ENCODE data around the gene TFF3. TPM values are rescaled to one million over a fixed set of nuclear protein-coding genes. Genes with fewer than 3 reads are reported as not detected.
A peak's percentile ranks its signal among the peaks of the same experiment; 100 is the strongest.

Gene TFF3
- total and polyA plus RNA-seq, 2 of the 13 experiments (the other 11 are each of a cell fraction or from before 2014, with no cell fraction given): 14.2 to 26.9 TPM

- TF ChIP-seq ZFP91 (CRISPR knock-in tag; IDR thresholded peaks at IDR 0.05; ENCODE audit: borderline replicate concordance): peak; percentile 31; the same call in 1 of the 2 replicates
- no peak for TF ChIP-seq ZNF484 (CRISPR knock-in tag; IDR thresholded peaks at IDR 0.05; ENCODE audit: borderline replicate concordance, low read depth)
- TF ChIP-seq ZNF615 (CRISPR knock-in tag; IDR thresholded peaks at IDR 0.05; ENCODE audit: borderline replicate concordance): no peak
- no peak for TF ChIP-seq ZNF44 (CRISPR knock-in tag; IDR thresholded peaks at IDR 0.05)
- TF ChIP-seq USF2 (IDR thresholded peaks at IDR 0.05; ENCODE audit: low read depth, low read length): no peak
- TF ChIP-seq USF2 (CRISPR knock-in tag; IDR thresholded peaks at IDR 0.05; ENCODE audit: borderline replicate concordance): no peak
- TF ChIP-seq TRIM22 (IDR thresholded peaks at IDR 0.05): no peak
- TF ChIP-seq FOXO1 (CRISPR knock-in tag; IDR thresholded peaks at IDR 0.05): no peak
- no peak for TF ChIP-seq KLF13 (CRISPR knock-in tag; IDR thresholded peaks at IDR 0.05)
- no peak for TF ChIP-seq MZF1 (CRISPR knock-in tag; IDR thresholded peaks at IDR 0.05; ENCODE audit: borderline replicate concordance)
- no peak for TF ChIP-seq RAD21 (CRISPR knock-in tag; IDR thresholded peaks at IDR 0.05)
- TF ChIP-seq BRF2 (CRISPR knock-in tag; IDR thresholded peaks at IDR 0.05): no peak
- TF ChIP-seq ZNF136 (CRISPR knock-in tag; IDR thresholded peaks at IDR 0.05; ENCODE audit: low read depth): no peak
- TF ChIP-seq GATAD2A (CRISPR knock-in tag; IDR thresholded peaks at IDR 0.05): 0 out of 2 replicates have a peak, but pooled peaks have one; percentile 22
- TF ChIP-seq NFKB2 (CRISPR knock-in tag; IDR thresholded peaks at IDR 0.05; ENCODE audit: borderline replicate concordance): peak; percentile 80; the same call in 1 of the 2 replicates
- TF ChIP-seq TRIM24 (CRISPR knock-in tag; IDR thresholded peaks at IDR 0.05): no peak
- peak; percentile 45; the same call in 1 of the 2 replicates for TF ChIP-seq ZMYM4 (CRISPR knock-in tag; IDR thresholded peaks at IDR 0.05)
- TF ChIP-seq TAF1 (CRISPR knock-in tag; IDR thresholded peaks at IDR 0.05): no peak
- TF ChIP-seq ZNF230 (CRISPR knock-in tag; IDR thresholded peaks at IDR 0.05): no peak
- no peak for TF ChIP-seq ZNF296 (CRISPR knock-in tag; conservative IDR thresholded peaks at IDR 0.05)
- no peak for TF ChIP-seq ELK4 (CRISPR knock-in tag; IDR thresholded peaks at IDR 0.05; ENCODE audit: borderline replicate concordance)
- TF ChIP-seq GLI4 (CRISPR knock-in tag; IDR thresholded peaks at IDR 0.05; ENCODE audit: borderline replicate concordance): no peak
- peak; percentile 71 for TF ChIP-seq RBFOX2 (IDR thresholded peaks at IDR 0.05; ENCODE audit: low read depth, low read length)
- no peak for TF ChIP-seq RELA (CRISPR knock-in tag; IDR thresholded peaks at IDR 0.05)
These were observed at the start of gene TFF3 (continued) for GRCh38 chr21:42315296-42315891.
